Measurements from ENCODE around the gene C6orf89.

- TF ChIP-seq TAF1 (IDR thresholded peaks at IDR 0.05; ENCODE audit: borderline replicate concordance, insufficient read depth, low read length) (no peak), POLR2AphosphoS5 (IDR thresholded peaks at IDR 0.05; ENCODE audit: low read depth, low read length) (no peak), SIN3A (IDR thresholded peaks at IDR 0.05; ENCODE audit: borderline replicate concordance, insufficient read depth, low read length) (no peak), REST (IDR thresholded peaks at IDR 0.05; ENCODE audit: insufficient read depth in 1 of 2, low read depth in 2 of 2, low read length in 2 of 2) (no peak)
Observed at GRCh38 chr6:36961441-36962435, 76.0 kb downstream of the C6orf89 start.
